Stimulated activated naive CD4-positive, alpha-beta T cell treated with Interleukin-2 at 50 U/mL for 16 hours (primary cell): Measurements from ENCODE around the gene SLC30A3.
A peak's percentile ranks its signal among the peaks of the same experiment; 100 is the strongest.
"Not testable (repeated sequence)": the region's sequence is repeated elsewhere in the genome, so short reads cannot be mapped to it uniquely, and the experiment has no call there.

Source experiments
- DNase-seq: peaks from one replicate; lab custom pipeline; 2025; lab: John Stamatoyannopoulos, UW

Gene SLC30A3

GRCh38 chr2:27262379-27263286, at the start of gene SLC30A3:
TSS of gene SLC30A3 (minus strand) at chr2:27263047. CDS start at chr2:27262906, 141 bp downstream.
- peak; percentile 54 for DNase-seq

GRCh38 chr2:27312152-27312551, 49.3 kb upstream of the SLC30A3 start:
- DNase-seq, result no peak

GRCh38 chr2:27309651-27310050, 46.8 kb upstream of the SLC30A3 start:
- DNase-seq, result no peak

GRCh38 chr2:27308359-27308881, 45.6 kb upstream of the SLC30A3 start, which contains the start of gene UCN:
TSS of gene UCN (minus strand) at chr2:27308445. CDS start at chr2:27307895, 550 bp downstream.
- DNase-seq, result no peak

GRCh38 chr2:27307545-27308358, 44.9 kb upstream of the SLC30A3 start:
- DNase-seq, result no peak

- DNase-seq, result no peak
Observed at GRCh38 chr2:27307287-27307544, 44.4 kb upstream of the SLC30A3 start.

GRCh38 chr2:27306573-27307286, 43.9 kb upstream of the SLC30A3 start:
- DNase-seq, result peak; percentile 36

GRCh38 chr2:27306136-27306535, 43.3 kb upstream of the SLC30A3 start:
- DNase-seq, result no peak

GRCh38 chr2:27305516-27305915, 42.7 kb upstream of the SLC30A3 start:
- no peak for DNase-seq

GRCh38 chr2:27304488-27305240, 41.8 kb upstream of the SLC30A3 start:
- DNase-seq, result no peak

- DNase-seq, result peak; percentile 12
Observed at GRCh38 chr2:27303093-27304025, 40.5 kb upstream of the SLC30A3 start.

GRCh38 chr2:27300606-27301005, 37.8 kb upstream of the SLC30A3 start:
- DNase-seq, result not testable (repeated sequence)

- no peak for DNase-seq
Observed at GRCh38 chr2:27298391-27299080, 35.7 kb upstream of the SLC30A3 start.

GRCh38 chr2:27297195-27297594, 34.3 kb upstream of the SLC30A3 start:
- DNase-seq, result no peak

- no peak for DNase-seq
Observed at GRCh38 chr2:27296481-27296880, 33.6 kb upstream of the SLC30A3 start.

GRCh38 chr2:27294928-27295327, 32.1 kb upstream of the SLC30A3 start:
- DNase-seq, result no peak

- DNase-seq, result no peak
Observed at GRCh38 chr2:27291865-27292264, 29.0 kb upstream of the SLC30A3 start.

- no peak for DNase-seq
Observed at GRCh38 chr2:27290549-27290948, 27.7 kb upstream of the SLC30A3 start.

GRCh38 chr2:27288610-27289009, 25.8 kb upstream of the SLC30A3 start:
- no peak for DNase-seq

- DNase-seq, result no peak
Observed at GRCh38 chr2:27285481-27285880, 22.6 kb upstream of the SLC30A3 start.
